Endothelial cell of umbilical vein (primary cell): Measurements from ENCODE around the gene PADI6. TPM values are rescaled to one million over a fixed set of nuclear protein-coding genes. Genes with fewer than 3 reads are reported as not detected.

Experiments used
- BruUV-seq: library from RNA; stranded (reverse); fragments of 400-500 nt; replicated peaks from 2 replicates; lab custom pipeline; 2021; lab: Mats Ljungman, UMichigan
- CTCF ChIA-PET: fragments of 300-600, 350-600 bp; sonication (Branson Sonifier 250); formaldehyde crosslinking; loops from one replicate; lab custom pipeline; 2021; ENCODE audit warnings: antibody characterized with exemption, inconsistent platforms; lab: Charles Lee
- POLR2A ChIA-PET: fragments of 300-600, 350-600 bp; sonication (Branson Sonifier 250); formaldehyde crosslinking; loops from one replicate; lab custom pipeline; 2021; ENCODE audit warnings: antibody characterized with exemption, inconsistent platforms; lab: Charles Lee
- DNase-seq: peaks from one replicate; pipeline ENCODE4 v3.0.0-alpha.2; 2011; ENCODE audit warnings: low read depth, low spot score
- FAIRE-seq: peaks from 2 replicates; lab custom pipeline; 2011; peaks lifted over from hg19 to GRCh38; lab: Jason Lieb, UNC
- H2AFZ ChIP-seq: 2 replicates; pipeline ENCODE4 v1.6.0; 2012; ENCODE audit warnings: low read depth, low read length, control low read depth, inconsistent platforms
- H3K27ac ChIP-seq: 2 replicates; pipeline ENCODE4 v1.5.1; 2011; ENCODE audit warnings: low read depth, mild to moderate bottlenecking, control low read depth, low read length, moderate library complexity; ENCODE audit not compliant: insufficient read depth
- H3K27me3 ChIP-seq, 2 experiments: 2 replicates each; pipeline versions ENCODE4 v1.6.0 to v1.6.1; 2011; ENCODE audit warnings: low read length in 2 of 2, mixed read lengths in 1 of 2; ENCODE audit not compliant: control insufficient read depth in 2 of 2, insufficient read depth in 2 of 2
- H3K36me3 ChIP-seq, 2 experiments: 2 replicates in 1 of 2; 3 replicates in 1 of 2; pipeline ENCODE4 v1.5.1; 2011; ENCODE audit warnings: low read length in 2 of 2, mild to moderate bottlenecking in 1 of 2, moderate library complexity in 1 of 2; ENCODE audit not compliant: control insufficient read depth in 2 of 2, insufficient read depth in 2 of 2; ENCODE audit errors: extremely low read depth in 1 of 2
- H3K4me1 ChIP-seq: 3 replicates; pipeline ENCODE4 v1.5.1; 2011; ENCODE audit warnings: mild to moderate bottlenecking, low read length; ENCODE audit not compliant: control insufficient read depth, insufficient read depth; ENCODE audit errors: extremely low read depth
- H3K4me2 ChIP-seq: 2 replicates; pipeline ENCODE4 v1.6.1; 2011; ENCODE audit warnings: low read length, control low read depth, mixed read lengths; ENCODE audit not compliant: insufficient read depth
- H3K4me3 ChIP-seq, 3 experiments: fragments of 200-600 bp in 1 of 3; sonication (generic), shearing (Covaris generic) in 1 of 3; replicated peaks in 1 of 3; 2 replicates each; pipeline ENCODE4 v1.5.1; 2011 to 2016; ENCODE audit warnings: control low read depth in 3 of 3, low read length in 3 of 3, mild to moderate bottlenecking in 2 of 3, inconsistent platforms in 1 of 3, low read depth in 1 of 3, moderate library complexity in 1 of 3; ENCODE audit not compliant: insufficient read depth in 1 of 3
- H3K79me2 ChIP-seq: 2 replicates; pipeline ENCODE4 v1.6.0; 2012; ENCODE audit warnings: low read length, inconsistent platforms; ENCODE audit not compliant: control insufficient read depth, insufficient read depth
- H3K9ac ChIP-seq: replicated peaks from 2 replicates; pipeline ENCODE3; 2011; ENCODE audit warnings: low read length, control low read depth; ENCODE audit not compliant: insufficient read depth; ENCODE audit errors: extremely low read depth
- H3K9me1 ChIP-seq: replicated peaks from 3 replicates; pipeline ENCODE4 v1.6.0; 2011; ENCODE audit warnings: mild to moderate bottlenecking, low read length; ENCODE audit not compliant: control insufficient read depth, insufficient read depth; ENCODE audit errors: extremely low read depth
- H3K9me3 ChIP-seq: replicated peaks from 2 replicates; pipeline ENCODE4 v1.5.1; 2012; ENCODE audit warnings: low read length, inconsistent platforms; ENCODE audit not compliant: control insufficient read depth, insufficient read depth
- H4K20me1 ChIP-seq: replicated peaks from 2 replicates; pipeline ENCODE3; 2011; ENCODE audit warnings: mild to moderate bottlenecking, low read length; ENCODE audit not compliant: control insufficient read depth, insufficient read depth; ENCODE audit errors: extremely low read depth
- EZH2 ChIP-seq: IDR thresholded peaks from 2 replicates; pipeline ENCODE4 v1.6.1; 2012; ENCODE audit warnings: borderline replicate concordance, low read depth, mild to moderate bottlenecking, moderate library complexity, low read length, inconsistent platforms; ENCODE audit not compliant: severe bottlenecking
- FOS ChIP-seq: IDR thresholded peaks from 2 replicates; pipeline ENCODE4 v1.6.1; 2011; ENCODE audit warnings: mild to moderate bottlenecking, low read length, moderate library complexity, borderline replicate concordance; ENCODE audit not compliant: insufficient read depth
- GATA2 ChIP-seq: IDR thresholded peaks from 2 replicates; pipeline ENCODE4 v1.7.0; 2011; ENCODE audit warnings: low read depth, mild to moderate bottlenecking, moderate library complexity, mixed read lengths, low read length; ENCODE audit not compliant: insufficient read length, insufficient read depth
- MYC ChIP-seq: IDR thresholded peaks from one replicate; pipeline ENCODE4 v1.6.1; 2011; ENCODE audit warnings: mild to moderate bottlenecking, low read depth, low read length
- POLR2A ChIP-seq: IDR thresholded peaks from 2 replicates; pipeline ENCODE4 v1.6.1; 2012; ENCODE audit warnings: low read depth, mild to moderate bottlenecking, control low read depth, low read length
- POLR2AphosphoS5 ChIP-seq: IDR thresholded peaks from 2 replicates; pipeline ENCODE4 v1.6.1; 2012; ENCODE audit warnings: low read depth, mild to moderate bottlenecking, control low read depth, low read length, moderate library complexity; ENCODE audit not compliant: insufficient read depth
- dilution Hi-C: fragments of 300-500 bp; cut with MboI; formaldehyde crosslinking; loops from one replicate; pipeline ENCODE4 v1.15.0; 2019; ENCODE audit warnings: low sequenced_read_pairs; ENCODE audit not compliant: extremely low pct_ligation_motif_present
- intact Hi-C: fragments of 100-400 bp; cut with micrococcal nuclease; formaldehyde crosslinking; loops from one replicate; pipeline ENCODE4 v1.10.0; 2022
- polyA plus RNA-seq, 4 experiments: library from polyadenylated mRNA; depleted of rRNA in 3 of 4; stranded (reverse) in 3 of 4; unstranded in 1 of 4; fragments of >200 nt; gene quantifications; 2 replicates each; pipeline versions ENCODE4 v1.2.1 to v1.2.3, GENCODE V29; 2011 to 2012; ENCODE audit warnings: missing spikeins in 1 of 4
- total RNA-seq: library from RNA; stranded (reverse); gene quantifications from 2 replicates; pipeline ENCODE4 v1.2.3, GENCODE V29; 2021
- TF ChIP-seq, protein P1 (sequence below), 2 donors: IDR thresholded peaks; 1 replicate in 1 of 2; 2 replicates in 1 of 2; pipeline ENCODE4 v1.5.1; 2011; ENCODE audit warnings: low read length in 2 of 2, mild to moderate bottlenecking in 2 of 2, moderate library complexity in 2 of 2, control low read depth in 1 of 2, inconsistent platforms in 1 of 2, low read depth in 1 of 2; ENCODE audit not compliant: insufficient read depth in 1 of 2; ENCODE audit errors: extremely low read depth in 1 of 2
- TF ChIP-seq, protein P2 (sequence below): IDR thresholded peaks from 2 replicates; pipeline ENCODE4 v1.6.1; 2011; ENCODE audit not compliant: insufficient read depth, insufficient read length

PADI6 gene
- total and polyA plus RNA-seq, 2 donors (not counting 3 experiments of a cell fraction or from before 2014, with no cell fraction given): not detected

DNA sequence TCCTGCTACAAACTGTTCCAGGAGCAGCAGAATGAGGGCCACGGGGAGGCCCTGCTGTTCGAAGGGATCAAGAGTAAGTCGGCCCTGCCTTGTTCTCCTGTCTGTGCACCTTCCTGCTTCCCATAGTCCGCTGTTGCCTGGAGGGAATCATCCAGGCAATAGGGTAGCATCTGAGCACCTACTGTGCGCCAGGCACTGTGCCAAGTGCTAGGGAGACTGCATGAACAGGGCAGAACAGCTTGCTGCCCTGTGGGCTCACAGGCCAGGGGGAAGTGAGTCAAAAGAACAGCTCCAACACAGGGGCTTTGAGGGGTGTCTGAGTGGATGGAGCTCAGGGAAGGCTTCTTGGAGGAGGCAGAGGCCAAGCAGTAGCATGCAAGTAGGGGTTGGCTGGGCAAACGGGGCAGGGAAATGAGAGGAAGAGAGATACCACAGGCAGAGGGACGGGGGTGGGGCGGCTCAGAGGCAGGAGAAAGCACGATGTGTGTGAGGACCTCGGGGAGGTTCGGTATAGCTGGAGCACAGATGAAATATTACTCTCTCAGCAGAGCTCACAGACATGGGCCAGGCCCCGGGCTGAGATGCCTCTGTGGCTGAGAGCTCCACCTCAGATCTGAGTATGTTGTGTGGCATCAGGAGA is 15.5 kb upstream of the PADI6 start:
- intact Hi-C loops: no loop called here
- Histone ChIP-seq H3K4me3 (no peak overlapping the region), H3K4me1 (no peaks in the 10 kb centered on the region), H4K20me1 (no peaks in the 10 kb centered on the region), H3K4me2 (no peak overlapping the region), H3K9ac (no peak overlapping the region), H2AFZ (no peak overlapping the region), H3K36me3 (no peaks in the 10 kb centered on the region), H3K9me1 (no peaks in the 10 kb centered on the region), H3K9me3 (no peaks in the 10 kb centered on the region), H3K27me3 (no peaks in the 10 kb centered on the region), H3K27ac (no peak overlapping the region), H3K79me2 (no peaks in the 10 kb centered on the region)
- FAIRE-seq (no peak), DNase-seq (no peak)
- TF ChIP-seq FOS (no peak), MYC (no peak)
- dilution Hi-C loops: no loop called here
- POLR2A ChIA-PET: no interaction called here
- no TSS peak for BruUV-seq
- CTCF ChIA-PET: interaction anchor here (1.2 kb wide), 1 partner anchor 20 kb away, joined by 4 read pairs; no protein-coding TSS in a partner anchor

DNA sequence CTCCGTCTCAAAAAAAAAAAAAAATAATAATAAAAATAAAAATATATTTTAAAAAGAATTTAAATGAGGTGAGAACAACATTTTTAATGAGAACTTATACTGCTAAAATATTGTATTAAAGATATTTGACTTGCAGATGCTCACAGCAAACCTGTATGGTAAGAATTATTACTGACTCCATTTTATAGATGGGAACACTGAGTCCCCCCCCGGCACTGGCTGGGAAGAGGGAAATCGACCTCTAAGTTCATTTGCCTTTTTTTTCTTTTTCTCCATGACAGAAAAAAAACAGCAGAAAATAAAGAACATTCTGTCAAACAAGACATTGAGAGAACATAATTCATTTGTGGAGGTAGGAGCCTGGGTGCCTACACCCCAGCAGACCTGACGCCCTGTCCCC is 13.4 kb upstream of the PADI6 start:
- FAIRE-seq: no peak
- BruUV-seq: no TSS peak
- POLR2A ChIA-PET: no interaction called here

More for the DNA sequence above, 13.4 kb upstream of the PADI6 start:
- CTCF ChIA-PET: no interaction called here
- no peaks in the 10 kb centered on the region for H3K9me1 ChIP-seq
- no peaks in the 10 kb centered on the region for H3K79me2 ChIP-seq
- TF ChIP-seq GATA2 (no peak), EZH2 (no peak), MYC (no peak), FOS (no peak), POLR2A (no peak), POLR2AphosphoS5 (no peak)
- TF ChIP-seq, protein P1, sequence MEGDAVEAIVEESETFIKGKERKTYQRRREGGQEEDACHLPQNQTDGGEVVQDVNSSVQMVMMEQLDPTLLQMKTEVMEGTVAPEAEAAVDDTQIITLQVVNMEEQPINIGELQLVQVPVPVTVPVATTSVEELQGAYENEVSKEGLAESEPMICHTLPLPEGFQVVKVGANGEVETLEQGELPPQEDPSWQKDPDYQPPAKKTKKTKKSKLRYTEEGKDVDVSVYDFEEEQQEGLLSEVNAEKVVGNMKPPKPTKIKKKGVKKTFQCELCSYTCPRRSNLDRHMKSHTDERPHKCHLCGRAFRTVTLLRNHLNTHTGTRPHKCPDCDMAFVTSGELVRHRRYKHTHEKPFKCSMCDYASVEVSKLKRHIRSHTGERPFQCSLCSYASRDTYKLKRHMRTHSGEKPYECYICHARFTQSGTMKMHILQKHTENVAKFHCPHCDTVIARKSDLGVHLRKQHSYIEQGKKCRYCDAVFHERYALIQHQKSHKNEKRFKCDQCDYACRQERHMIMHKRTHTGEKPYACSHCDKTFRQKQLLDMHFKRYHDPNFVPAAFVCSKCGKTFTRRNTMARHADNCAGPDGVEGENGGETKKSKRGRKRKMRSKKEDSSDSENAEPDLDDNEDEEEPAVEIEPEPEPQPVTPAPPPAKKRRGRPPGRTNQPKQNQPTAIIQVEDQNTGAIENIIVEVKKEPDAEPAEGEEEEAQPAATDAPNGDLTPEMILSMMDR (IDR thresholded peaks at IDR 0.05; ENCODE audit: extremely low read depth in 1 of 2, insufficient read depth in 1 of 2, low read depth in 1 of 2, low read length in 2 of 2): no peak
- TF ChIP-seq, protein P2, sequence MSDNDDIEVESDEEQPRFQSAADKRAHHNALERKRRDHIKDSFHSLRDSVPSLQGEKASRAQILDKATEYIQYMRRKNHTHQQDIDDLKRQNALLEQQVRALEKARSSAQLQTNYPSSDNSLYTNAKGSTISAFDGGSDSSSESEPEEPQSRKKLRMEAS: no peak
- no peak overlapping the region for H2AFZ ChIP-seq
- no peak overlapping the region for H3K9ac ChIP-seq
- dilution Hi-C loops (no loop called here), intact Hi-C loops (no loop called here)
- H4K20me1 ChIP-seq: no peaks in the 10 kb centered on the region
- H3K4me3 ChIP-seq: no peak overlapping the region
- no peak overlapping the region for H3K4me2 ChIP-seq
- no peaks in the 10 kb centered on the region for H3K36me3 ChIP-seq
- no peak for DNase-seq
- no peaks in the 10 kb centered on the region for H3K27me3 ChIP-seq
- H3K4me1 ChIP-seq: no peaks in the 10 kb centered on the region
- no peak overlapping the region for H3K27ac ChIP-seq
- H3K9me3 ChIP-seq: no peaks in the 10 kb centered on the region
